AG09309 (cell line): Measurements from ENCODE around the gene SUMF2.
"Not testable (repeated sequence)": the region's sequence is repeated elsewhere in the genome, so short reads cannot be mapped to it uniquely, and the experiment has no call there.

Experiments used
- DNase-seq: peaks from one replicate; pipeline ENCODE4 v3.0.0-alpha.2; 2010; ENCODE audit warnings: low read depth
- H3K4me3 ChIP-seq: 2 replicates; pipeline ENCODE4 v1.5.1; 2011; ENCODE audit warnings: mild to moderate bottlenecking, low read depth, low read length, moderate library complexity; ENCODE audit not compliant: control insufficient read depth
- TF ChIP-seq, protein P1 (sequence below): IDR thresholded peaks from 2 replicates; pipeline ENCODE4 v1.5.1; 2011; ENCODE audit warnings: mild to moderate bottlenecking, low read depth, low read length, inconsistent platforms; ENCODE audit not compliant: insufficient read depth, control insufficient read depth; ENCODE audit errors: missing control alignments

Gene SUMF2

DNA sequence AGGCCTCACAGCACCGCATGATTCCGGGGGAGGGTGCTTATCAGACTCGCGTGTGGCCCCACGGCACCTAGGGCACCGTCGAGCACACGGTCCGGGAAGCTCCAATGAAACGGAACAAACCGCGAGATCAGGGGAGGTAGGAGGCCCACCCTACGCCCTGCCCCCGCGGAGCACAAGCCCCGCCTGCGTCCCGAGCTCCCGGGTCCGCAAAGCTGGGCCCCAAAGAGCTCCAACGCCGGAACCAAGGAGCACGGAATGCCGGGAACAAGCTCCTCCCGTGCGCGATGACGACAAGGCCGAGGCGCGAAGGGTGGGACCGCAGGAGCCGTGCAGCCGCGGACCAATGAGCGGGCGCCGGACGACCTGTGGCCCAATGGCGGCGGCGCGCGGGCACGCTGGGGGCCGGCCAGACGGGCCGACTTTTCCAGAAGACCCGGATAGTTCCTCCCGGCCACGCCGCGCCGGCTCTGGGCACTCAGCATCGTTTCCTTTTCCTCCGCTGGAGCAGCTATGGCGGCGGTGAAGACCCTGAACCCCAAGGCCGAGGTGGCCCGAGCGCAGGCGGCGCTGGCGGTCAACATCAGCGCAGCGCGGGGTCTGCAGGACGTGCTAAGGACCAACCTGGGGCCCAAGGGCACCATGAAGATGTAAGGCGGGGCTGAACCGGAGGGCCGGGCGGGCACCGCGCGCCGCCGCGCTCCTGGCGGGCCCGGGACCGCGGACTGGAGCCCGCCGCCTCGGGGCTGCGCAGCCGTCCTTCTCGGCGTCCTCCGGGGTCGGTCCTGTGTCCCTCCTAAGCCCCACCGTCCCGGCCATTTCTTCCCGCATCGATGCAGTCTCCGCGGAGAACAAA, 12.5 kb upstream of the SUMF2 start, which contains the start of the genes CCT6A and PSPH:
CCT6A (plus strand) TSS at position 427 of the 853 bp plus-strand sequence; CDS start at position 511, 84 bp downstream.
PSPH (minus strand) TSS at position 106 of the 853 bp plus-strand sequence. CDS start 30,232 bp downstream, outside the sequence.
- TF ChIP-seq, protein P1, sequence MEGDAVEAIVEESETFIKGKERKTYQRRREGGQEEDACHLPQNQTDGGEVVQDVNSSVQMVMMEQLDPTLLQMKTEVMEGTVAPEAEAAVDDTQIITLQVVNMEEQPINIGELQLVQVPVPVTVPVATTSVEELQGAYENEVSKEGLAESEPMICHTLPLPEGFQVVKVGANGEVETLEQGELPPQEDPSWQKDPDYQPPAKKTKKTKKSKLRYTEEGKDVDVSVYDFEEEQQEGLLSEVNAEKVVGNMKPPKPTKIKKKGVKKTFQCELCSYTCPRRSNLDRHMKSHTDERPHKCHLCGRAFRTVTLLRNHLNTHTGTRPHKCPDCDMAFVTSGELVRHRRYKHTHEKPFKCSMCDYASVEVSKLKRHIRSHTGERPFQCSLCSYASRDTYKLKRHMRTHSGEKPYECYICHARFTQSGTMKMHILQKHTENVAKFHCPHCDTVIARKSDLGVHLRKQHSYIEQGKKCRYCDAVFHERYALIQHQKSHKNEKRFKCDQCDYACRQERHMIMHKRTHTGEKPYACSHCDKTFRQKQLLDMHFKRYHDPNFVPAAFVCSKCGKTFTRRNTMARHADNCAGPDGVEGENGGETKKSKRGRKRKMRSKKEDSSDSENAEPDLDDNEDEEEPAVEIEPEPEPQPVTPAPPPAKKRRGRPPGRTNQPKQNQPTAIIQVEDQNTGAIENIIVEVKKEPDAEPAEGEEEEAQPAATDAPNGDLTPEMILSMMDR = no peak

DNA sequence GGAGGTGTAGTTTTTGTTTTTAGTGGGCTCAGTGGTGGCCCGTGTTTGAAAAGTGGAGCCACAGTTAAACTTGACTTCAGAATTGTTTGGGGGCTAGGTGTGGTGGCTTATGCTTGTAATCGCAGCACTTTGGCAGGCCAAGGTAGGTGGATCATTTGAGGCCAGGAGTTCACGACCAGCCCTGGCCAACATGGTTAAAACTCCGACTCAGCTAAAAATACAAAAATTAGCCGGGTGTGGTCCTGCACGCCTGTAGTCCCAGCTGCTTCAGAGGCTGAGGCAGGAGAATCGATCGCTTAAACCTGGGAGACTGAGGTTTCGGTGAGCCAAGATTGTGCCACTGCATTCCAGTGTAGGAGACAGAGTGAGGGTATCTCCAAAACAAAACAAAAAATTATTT, 10.7 kb upstream of the SUMF2 start:
- DNase-seq = no peak
- H3K4me3 ChIP-seq = no peak overlapping the region
- TF ChIP-seq, protein P1 = no peak

More for the DNA sequence above, 12.5 kb upstream of the SUMF2 start, which contains the start of the genes CCT6A and PSPH:
- H3K4me3 ChIP-seq = peak within 1 kb of the TSS; percentile 97
- peak; percentile 92 for DNase-seq

DNA sequence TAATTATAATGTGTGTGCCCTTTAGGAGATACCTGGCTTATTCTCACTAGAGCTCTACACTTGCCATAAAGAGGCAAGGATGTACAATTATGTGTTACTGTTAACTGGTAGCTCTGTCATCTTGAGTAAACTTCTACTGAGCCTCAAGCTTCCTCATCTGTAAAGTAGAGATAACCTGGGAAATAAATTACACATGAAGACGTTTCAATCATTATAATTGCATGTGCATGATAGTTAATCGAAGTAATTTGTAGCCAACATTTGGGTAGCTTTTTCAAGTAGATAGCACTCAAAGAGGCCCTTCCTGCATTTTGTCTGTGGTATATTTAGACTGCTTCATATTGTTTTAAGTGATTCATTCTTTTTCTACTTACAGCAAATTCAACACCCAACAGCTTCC, 10.1 kb upstream of the SUMF2 start:
- no peak for DNase-seq
- no peak overlapping the region for H3K4me3 ChIP-seq
- TF ChIP-seq, protein P1 = no peak

DNA sequence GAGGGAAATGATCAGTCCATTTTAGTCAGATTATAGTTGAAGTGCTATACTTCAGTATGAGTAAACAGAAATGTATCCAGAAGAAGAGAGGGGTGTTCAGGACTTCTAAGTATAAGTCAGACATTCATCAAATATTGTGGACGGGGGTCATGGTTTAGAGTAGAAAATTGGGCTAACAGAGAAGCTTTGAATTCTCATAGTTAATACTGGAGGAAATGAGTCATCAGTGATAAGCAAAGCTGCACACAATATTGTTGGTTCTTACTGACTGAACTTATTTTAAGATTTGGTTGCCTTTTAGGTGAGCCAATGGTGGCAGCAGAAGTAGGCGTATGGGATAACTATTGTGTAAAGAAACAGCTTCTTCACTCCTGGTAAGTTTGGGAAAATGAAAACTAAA, 1.7 kb upstream of the SUMF2 start:
- H3K4me3 ChIP-seq = no peak overlapping the region
- DNase-seq = peak; percentile 42

DNA sequence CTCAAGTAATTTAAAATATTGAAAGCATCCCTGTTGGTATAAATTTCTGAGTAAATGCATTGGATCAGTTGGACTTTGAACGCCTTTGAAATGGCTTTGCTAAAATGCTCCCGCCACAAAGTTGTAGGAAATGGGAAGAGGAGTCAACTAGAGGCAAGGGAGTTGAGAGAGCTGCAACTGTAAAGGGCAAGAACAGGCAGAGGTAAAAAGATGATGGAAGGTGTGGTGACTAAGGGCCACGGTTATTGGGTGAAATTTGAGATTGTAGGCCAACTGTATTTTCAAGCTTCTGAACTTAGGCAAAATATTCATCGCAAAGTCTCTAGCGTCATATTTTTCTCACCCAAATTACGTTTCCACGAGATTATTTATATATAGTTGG, 595 bp upstream of the SUMF2 start:
- TF ChIP-seq, protein P1 = no peak
- DNase-seq = no peak
- no peak overlapping the region for H3K4me3 ChIP-seq

More for the DNA sequence above, 1.7 kb upstream of the SUMF2 start:
- TF ChIP-seq, protein P1 = no peak

DNA sequence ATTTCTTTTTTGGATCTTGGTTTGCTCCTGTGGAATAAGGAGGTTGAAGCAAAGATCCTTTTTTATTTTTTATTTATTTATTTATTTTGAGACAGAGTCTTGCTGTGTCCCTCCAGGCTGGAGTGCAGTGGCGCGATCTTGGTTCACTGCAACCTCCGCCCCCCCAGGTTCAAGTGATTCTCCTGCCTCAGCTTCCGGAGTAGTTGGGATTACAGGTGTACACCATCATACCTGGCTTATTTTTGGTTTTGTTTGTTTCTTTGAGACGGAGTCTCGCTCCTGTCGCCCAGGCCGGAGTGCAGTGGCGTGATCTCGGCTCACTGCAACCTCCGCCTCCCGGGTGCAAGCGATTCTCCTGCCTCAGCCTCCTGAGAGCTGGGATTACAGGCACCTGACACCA, 2.3 kb downstream of the SUMF2 start:
- not testable (repeated sequence) for H3K4me3 ChIP-seq, DNase-seq

DNA sequence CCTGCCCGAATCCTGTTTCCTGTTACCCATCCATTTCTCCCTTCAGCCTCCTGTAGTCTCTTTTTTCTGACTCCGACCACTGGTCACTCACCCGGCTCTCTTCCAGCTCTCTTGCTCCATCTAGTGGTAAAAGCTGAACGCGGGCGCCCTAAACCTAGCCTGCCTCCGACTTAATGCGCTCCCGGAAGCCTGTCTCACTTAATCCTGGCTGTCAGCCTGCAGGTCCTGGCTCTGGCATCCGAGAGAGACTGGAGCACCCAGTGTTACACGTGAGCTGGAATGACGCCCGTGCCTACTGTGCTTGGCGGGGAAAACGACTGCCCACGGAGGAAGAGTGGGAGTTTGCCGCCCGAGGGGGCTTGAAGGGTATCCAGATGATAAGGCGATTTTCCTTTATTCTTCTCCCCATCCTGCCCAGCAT, 10.3 kb downstream of the SUMF2 start:
- TF ChIP-seq, protein P1 = peak; percentile 93
- no peak overlapping the region for H3K4me3 ChIP-seq
- peak; percentile 40 for DNase-seq
